Activated CD4-positive, alpha-beta T cell treated with anti-CD3 and anti-CD28 coated beads, Interleukin-2, amount 50 U/mL, for 24 hours (primary cell): ENCODE measurements around the gene PAGR1.
"Not testable (repeated sequence)": the region's sequence is repeated elsewhere in the genome, so short reads cannot be mapped to it uniquely, and the experiment has no call there.

ENCODE experiments used
- DNase-seq, 2 donors: peaks; one replicate each; pipeline ENCODE4 v3.0.0-alpha.2; 2020; ENCODE audit warnings: low read depth in 1 of 2, low spot score in 1 of 2

PAGR1 gene

DNA sequence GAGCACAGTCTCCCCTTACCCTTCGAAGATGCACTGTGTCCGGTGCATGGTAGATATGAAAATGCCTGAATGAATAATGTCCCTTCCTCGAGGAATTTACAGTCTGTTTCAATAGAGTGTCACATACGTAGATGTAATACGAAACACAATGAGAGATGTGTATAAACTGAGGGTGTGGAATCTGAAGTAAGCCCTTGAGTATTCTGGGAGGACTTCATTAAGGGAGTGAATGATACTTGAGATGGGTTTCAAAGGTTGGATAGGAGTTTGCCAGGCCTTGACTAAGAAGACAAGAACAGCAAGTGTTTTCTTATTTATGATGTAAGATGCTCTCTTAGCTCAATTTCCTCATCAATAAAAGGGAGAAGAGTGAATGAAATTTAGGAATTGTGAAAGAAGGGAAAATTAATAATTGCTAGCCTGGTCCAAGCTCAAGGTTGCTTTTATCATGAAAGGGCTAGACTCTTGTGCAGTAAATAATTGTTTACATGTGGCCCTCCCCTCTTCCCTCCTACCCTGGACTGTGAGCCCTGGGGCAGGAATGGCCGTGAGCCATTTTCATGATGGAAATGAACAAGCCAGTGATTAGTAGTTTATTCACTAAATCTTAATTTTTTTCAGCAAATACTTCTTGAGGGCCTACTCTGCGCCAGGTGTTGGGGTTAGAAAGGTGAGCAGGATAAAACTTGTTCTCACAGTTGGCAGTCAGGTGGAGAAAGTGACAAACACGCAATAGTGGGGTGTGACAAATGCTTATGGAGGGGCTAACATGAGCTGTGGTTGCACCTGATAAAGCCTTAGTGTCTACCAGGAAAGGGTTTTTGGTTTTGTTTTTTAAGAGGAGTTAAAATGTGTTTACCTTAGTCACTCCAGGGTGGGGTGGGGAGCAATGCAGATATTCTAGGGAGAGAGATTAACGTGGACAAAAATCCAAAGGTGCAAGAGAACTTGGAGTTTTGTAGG is 23.8 kb upstream of the PAGR1 start:
- no peak for DNase-seq

- DNase-seq: not testable (repeated sequence)
Measured at GRCh38 chr16:29793153-29793552, 22.8 kb upstream of the PAGR1 start.

DNA sequence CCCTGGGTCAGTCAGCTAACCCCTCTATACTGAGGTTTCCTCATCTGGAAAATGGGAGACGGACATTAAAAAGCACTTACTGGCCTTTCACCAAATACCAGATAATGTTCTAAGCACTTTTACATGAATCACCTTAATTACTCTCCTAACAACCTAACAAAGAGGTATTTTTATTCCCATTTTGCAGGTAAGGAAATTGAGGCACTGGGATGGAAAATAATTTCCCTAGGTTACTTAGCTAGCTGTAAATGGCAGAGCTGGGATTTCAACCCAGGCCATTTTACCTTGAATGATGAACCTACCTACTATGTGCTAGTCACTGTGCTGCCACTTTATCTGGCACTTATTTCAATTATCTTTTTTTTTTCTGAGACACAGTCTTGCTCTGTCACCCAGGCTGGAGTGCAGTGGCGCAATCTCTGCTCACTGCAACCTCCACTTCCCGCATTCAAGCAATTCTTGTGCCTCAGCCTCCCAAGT is 21.7 kb upstream of the PAGR1 start:
- DNase-seq: no peak

GRCh38 chr16:29802416-29802935 is 13.5 kb upstream of the PAGR1 start:
- DNase-seq: no peak

- DNase-seq: no peak
Measured at GRCh38 chr16:29804020-29804419, 11.9 kb upstream of the PAGR1 start.

DNA sequence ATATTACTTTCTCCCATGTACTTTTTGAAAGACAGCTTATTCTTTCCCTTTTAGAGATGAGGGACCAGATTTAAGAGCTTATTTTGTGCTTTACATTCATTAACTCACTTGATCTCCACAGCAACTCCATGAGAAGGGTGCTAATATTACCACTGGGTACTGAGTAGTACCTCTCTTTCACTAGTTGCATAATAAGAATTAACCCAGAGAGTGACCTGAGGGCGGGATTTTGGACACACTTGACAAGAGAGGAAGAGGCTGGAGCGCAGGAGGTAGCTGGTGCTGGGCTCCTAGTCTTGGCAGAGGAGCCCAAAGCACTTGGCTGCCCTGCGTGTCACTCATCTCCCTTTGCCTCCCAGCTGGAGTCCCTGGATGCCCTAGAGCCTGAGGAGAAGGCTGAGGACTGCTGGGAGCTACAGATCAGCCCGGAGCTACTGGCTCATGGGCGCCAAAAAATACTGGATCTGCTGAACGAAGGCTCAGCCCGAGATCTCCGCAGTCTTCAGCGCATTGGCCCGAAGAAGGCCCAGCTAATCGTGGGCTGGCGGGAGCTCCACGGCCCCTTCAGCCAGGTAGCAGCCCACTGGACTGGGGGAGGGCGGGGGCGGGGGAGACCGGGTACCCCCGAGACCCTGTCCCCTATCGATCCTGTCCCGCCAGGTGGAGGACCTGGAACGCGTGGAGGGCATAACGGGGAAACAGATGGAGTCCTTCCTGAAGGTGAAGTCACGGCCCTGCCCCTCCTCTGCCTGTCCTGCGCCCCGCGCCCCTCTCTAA is 11.3 kb upstream of the PAGR1 start:
- DNase-seq: no peak

DNA sequence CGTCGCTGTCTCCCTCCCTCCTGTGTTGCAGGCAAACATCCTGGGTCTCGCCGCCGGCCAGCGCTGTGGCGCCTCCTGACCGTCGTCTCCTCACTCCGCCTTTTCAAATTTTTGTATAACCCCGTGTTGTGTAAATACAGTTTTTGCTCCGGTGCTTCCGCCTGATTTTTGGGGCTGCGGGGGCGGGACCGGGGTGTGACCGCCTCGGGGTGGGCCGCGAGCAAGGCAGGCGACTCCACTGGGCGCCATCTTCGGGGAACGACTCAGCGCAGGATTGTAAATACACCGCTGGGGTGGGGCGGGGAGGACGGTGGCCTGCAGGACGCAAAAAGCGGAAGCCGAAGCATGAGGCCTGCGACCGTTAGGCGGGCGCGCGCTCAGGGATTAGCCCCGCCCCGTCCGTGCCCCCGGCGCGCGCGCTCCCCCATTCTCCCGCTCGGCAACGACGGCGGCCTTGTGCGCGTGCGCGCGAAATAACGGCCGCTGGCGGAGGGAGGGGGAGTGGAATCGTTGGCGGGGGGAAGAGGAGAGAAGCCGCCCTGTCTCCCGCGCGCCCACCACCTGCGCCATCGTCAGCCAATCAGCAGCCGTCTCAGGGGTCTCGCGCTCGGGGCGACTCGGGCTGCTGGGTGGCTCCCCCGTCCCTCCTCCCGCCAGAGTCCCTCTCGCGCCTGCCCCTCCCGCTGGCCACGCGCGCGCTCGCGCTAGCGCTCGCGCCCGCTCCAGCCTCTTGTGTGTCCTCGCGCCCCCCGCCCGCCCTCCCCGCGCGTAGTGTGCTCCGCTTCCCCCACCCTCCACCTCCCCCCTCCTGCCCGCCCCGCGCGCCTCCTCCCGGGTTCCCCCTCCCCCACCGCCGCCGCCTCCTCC is 10.5 kb upstream of the PAGR1 start:
- DNase-seq: peak; percentile 93 to 96

DNA sequence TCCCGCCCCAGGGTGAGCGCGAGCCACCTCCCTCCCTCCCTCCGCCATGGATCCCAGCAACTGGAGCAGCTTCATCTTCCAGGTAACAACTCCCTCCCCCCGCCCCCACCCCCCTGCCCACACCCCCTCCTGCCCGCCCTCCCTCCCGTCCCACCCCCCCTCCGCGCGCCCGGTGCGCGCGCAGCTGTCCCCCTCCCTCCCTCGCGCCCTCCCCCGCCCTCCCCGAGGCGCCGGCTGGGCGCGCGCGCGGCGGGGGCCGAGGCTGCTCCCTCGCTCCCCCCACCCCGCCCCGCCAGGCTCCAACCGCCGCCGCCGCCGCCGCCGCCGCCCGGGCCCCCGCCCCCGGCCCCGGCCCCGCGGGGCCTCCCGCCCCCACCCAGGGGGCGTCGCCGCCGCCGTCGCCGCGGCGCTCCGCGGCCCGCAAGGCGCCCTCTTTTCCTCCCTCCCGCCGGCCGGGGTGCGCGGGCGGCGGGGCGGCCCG is 9.8 kb upstream of the PAGR1 start, which contains the start of gene MAZ:
Gene MAZ, plus strand, starts transcription at position 431 of the 481 bp plus-strand sequence. CDS start 173 bp downstream, outside the sequence.
- DNase-seq: peak in 1 of 2 donors; percentile 61

DNA sequence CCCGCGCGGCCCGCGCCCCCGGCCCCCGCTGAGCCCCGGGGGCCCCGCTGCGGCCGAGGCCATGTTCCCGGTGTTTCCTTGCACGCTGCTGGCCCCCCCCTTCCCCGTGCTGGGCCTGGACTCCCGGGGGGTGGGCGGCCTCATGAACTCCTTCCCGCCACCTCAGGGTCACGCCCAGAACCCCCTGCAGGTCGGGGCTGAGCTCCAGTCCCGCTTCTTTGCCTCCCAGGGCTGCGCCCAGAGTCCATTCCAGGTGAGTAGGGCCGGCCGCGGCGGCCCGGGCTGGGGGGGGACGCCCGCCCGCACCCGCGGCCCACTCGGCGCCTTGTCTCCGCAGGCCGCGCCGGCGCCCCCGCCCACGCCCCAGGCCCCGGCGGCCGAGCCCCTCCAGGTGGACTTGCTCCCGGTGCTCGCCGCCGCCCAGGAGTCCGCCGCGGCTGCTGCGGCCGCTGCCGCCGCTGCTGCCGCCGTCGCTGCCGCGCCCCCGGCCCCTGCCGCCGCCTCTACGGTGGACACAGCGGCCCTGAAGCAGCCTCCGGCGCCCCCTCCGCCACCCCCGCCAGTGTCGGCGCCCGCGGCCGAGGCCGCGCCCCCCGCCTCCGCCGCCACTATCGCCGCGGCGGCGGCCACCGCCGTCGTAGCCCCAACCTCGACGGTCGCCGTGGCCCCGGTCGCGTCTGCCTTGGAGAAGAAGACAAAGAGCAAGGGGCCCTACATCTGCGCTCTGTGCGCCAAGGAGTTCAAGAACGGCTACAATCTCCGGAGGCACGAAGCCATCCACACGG is 9.1 kb upstream of the PAGR1 start:
- DNase-seq: no peak

DNA sequence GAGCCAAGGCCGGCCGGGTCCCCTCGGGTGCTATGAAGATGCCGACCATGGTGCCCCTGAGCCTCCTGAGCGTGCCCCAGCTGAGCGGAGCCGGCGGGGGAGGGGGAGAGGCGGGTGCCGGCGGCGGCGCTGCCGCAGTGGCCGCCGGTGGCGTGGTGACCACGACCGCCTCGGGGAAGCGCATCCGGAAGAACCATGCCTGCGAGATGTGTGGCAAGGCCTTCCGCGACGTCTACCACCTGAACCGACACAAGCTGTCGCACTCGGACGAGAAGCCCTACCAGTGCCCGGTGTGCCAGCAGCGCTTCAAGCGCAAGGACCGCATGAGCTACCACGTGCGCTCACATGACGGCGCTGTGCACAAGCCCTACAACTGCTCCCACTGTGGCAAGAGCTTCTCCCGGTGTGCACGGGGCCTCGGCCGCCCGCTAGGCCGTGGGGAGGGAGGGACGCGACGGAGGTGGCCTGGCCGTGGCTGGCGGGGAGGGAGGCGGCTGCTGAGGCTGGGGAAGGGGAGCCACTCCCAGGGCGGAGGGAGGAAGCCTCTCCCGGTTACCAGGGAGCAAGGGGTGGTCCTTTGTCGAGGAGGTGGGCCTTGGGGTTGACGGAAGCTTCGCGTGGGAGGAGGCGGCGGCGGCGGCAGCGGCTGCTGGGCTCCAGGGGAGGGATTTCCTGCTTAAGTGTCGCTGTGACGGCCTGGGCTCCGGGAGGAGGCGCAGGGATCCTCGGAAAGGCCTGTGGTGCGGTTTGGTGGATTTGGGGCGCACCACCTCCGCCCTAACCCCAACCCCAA is 8.3 kb upstream of the PAGR1 start:
- peak; percentile 79 to 85 for DNase-seq

DNA sequence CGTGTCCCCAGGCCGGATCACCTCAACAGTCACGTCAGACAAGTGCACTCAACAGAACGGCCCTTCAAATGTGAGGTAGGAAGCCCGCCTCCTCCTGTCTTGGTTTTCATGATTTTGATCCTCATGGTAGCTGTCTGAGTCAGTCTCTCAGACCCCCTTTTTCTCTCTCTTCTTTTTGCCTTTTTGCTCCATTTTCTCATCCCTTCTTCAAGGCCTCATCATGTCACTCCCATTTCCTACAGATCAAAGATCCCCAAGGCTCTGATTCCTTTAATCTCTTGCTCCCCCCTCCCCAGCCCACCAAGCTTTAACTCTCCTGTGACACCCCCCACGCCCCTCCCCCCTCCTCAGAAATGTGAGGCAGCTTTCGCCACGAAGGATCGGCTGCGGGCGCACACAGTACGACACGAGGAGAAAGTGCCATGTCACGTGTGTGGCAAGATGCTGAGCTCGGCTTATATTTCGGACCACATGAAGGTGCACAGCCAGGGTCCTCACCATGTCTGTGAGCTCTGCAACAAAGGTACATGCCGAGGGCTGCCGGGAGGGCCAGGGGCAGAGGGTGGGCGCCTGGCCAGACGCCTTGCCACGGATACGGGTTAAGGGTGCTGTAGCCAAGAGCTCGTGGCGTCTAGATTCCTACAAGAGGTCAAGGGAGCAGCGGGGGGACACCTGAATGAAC is 7.6 kb upstream of the PAGR1 start:
- no peak for DNase-seq

DNA sequence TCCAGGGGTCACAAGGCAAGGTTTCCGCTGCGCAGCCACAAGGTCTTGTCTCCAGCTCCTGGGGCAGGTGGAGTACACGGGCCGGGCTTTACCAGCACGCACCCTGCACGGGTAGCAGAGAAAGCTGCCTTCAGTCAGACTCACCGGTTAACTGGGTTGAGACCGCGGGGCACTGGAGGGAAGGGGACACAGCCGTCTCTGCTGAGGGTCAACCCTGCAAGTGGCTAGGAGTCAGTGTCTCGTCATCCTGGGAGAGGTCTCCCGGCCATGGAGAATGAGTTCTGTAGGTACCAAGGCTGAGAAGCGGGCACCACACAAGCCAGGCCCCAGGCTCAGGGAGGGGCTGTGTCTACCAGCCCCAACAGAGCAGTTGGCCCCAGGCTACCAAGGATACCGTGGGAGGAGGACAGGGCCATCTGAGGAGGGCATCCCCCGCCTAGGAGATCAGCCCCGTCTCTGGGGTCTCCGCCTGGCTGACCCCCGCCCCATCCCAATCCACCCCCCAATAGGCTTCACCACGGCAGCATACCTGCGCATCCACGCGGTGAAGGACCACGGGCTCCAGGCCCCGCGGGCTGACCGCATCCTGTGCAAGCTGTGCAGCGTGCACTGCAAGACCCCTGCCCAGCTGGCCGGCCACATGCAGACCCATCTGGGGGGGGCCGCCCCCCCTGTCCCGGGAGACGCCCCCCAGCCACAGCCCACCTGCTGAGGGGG is 6.8 kb upstream of the PAGR1 start:
- no peak for DNase-seq

DNA sequence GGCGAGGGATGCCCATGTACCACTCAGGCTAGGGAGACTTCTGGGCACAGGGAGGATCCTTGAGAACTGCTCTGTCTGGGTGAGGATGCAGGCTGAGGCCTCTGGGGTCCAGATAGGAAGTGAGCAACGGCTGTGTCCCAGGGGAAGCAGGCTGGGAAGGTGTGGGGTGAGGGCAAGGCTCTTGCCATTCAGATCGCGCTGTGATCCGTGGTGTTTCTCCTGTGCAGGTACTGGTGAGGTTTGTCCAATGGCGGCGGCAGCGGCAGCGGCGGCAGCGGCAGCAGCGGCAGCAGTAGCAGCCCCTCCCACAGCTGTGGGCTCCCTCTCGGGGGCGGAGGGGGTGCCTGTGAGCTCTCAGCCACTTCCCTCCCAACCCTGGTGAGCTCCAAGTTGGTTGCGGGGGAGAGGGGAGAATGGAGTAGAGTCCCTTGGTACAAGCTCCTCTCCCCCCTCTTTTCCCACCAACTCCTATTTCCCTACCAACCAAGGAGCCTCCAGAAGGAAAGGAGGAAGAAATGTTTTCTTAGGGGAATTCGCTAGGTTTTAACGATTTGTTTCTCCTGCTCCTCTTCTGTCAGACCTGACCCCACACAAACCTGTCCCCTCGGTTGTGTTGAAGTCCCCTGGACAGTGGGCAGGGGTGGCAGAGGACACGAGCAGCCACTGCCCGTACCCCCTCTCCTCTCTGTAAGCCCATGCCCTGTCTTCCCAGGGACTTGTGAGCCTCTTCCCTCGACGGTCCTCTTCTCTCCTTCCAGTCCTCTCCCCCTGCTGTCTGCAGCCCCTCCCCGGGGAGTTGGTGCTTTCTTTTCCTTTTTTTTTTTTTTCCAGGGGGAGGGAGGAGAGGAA is 5.9 kb upstream of the PAGR1 start:
- DNase-seq: no peak

DNA sequence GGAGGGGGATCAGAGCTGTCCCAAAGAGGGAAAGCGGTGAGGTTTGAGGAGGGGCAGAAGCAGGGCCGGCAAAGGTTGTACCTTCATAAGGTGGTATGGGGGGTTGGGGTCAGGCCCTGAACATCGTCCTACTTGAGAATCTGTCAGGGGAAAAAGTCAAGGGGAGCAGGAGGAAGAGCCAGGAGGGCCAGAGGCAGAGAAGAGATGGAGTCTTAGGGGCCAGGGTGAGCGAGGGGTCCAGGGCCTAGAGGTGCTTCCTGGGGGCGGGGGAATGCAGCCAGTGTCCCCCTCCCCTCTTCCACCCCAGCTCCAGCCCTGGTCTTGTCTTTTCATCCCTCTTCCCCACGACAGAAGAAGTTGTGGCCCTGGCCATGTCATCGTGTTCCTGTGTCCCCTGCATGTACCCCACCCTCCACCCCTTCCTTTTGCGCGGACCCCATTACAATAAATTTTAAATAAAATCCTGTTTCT is 5.2 kb upstream of the PAGR1 start:
- no peak for DNase-seq

- DNase-seq: peak in 1 of 2 donors; percentile 70
Measured at GRCh38 chr16:29811170-29811895, 4.6 kb upstream of the PAGR1 start.
